ENCODE data around the gene REST. TPM values are rescaled to one million over a fixed set of nuclear protein-coding genes. Genes with fewer than 3 reads are reported as not detected.

REST gene
- total RNA-seq, 3 donors from 2014 or later (not counting 1 experiment from before 2014, with no cell fraction given): 52.1 to 71.3 (median 67.6) TPM

DNA sequence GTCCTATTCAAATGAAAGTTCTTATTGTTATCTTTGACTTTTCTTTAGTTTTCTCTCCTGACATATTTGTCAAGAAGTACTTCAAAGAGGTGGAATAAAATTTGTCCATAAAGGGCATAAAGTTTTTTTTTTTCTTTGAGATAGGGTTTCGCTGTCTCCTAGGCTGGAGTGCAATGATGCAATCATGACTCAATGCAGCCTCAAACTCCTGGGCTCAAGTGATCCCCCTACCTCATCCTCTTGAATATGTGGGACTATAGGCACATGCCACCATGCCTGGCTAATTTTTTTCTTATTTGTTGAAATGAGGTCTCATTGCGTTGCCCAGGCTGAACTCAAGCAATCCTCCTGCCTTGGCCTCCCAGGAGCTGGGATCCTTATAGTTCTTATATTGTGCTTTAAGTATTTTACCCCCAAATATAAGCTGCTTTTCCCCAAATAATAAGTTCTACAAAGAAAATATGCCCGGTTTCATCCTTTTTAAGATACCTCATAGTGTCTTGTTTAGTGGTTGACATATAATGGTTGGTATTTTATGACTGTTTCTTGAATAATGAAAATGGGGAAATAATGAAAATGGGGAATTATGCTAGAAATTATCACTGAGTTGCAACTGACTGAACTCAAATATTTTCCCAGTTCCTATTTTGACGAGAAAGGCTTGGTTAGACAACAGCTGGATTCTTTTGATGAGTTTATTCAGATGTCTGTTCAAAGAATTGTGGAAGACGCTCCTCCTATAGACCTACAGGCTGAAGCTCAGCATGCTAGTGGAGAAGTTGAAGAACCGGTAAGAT, 82.6 kb downstream of the REST start:
- TF ChIP-seq, protein P1, sequence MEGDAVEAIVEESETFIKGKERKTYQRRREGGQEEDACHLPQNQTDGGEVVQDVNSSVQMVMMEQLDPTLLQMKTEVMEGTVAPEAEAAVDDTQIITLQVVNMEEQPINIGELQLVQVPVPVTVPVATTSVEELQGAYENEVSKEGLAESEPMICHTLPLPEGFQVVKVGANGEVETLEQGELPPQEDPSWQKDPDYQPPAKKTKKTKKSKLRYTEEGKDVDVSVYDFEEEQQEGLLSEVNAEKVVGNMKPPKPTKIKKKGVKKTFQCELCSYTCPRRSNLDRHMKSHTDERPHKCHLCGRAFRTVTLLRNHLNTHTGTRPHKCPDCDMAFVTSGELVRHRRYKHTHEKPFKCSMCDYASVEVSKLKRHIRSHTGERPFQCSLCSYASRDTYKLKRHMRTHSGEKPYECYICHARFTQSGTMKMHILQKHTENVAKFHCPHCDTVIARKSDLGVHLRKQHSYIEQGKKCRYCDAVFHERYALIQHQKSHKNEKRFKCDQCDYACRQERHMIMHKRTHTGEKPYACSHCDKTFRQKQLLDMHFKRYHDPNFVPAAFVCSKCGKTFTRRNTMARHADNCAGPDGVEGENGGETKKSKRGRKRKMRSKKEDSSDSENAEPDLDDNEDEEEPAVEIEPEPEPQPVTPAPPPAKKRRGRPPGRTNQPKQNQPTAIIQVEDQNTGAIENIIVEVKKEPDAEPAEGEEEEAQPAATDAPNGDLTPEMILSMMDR (IDR thresholded peaks at IDR 0.05): no peak
- 100% methylated on average over 3 of the region's 6 CpGs for WGBS (ENCODE audit: insufficient coverage)
- DNase-seq: no peak
- no peak overlapping the region for H3K4me3 Mint-ChIP-seq
- no peaks in the 10 kb centered on the region for H3K27me3 ChIP-seq (ENCODE audit: control insufficient read depth, insufficient read depth, low read length)
- no peaks in the 10 kb centered on the region for H3K27me3 Mint-ChIP-seq (ENCODE audit: low read depth in 2 of 2)
- H3K4me3 ChIP-seq (ENCODE audit: low read length): no peak overlapping the region
- intact Hi-C loops (cut with micrococcal nuclease): no loop called here
- no peaks in the 10 kb centered on the region for H3K9me3 Mint-ChIP-seq
- no peak overlapping the region for H3K27ac ChIP-seq (ENCODE audit: low read length)
- peaks cover 82% of the 10 kb centered on the region for H3K36me3 ChIP-seq (ENCODE audit: control insufficient read depth, insufficient read depth, low read length)
- H3K9me3 ChIP-seq (ENCODE audit: control insufficient read depth, insufficient read depth, low read length): no peaks in the 10 kb centered on the region
- H3K4me1 ChIP-seq (ENCODE audit: control insufficient read depth, insufficient read depth, low read length): no peaks in the 10 kb centered on the region
- ATAC-seq: no peak
- H3K27ac Mint-ChIP-seq: peak overlapping the region; percentile 39 to 69
- peaks cover 29 to 38% of the 10 kb centered on the region in 2 donors for H3K4me1 Mint-ChIP-seq
- peaks cover 14% of the 10 kb centered on the region for H3K36me3 Mint-ChIP-seq

DNA sequence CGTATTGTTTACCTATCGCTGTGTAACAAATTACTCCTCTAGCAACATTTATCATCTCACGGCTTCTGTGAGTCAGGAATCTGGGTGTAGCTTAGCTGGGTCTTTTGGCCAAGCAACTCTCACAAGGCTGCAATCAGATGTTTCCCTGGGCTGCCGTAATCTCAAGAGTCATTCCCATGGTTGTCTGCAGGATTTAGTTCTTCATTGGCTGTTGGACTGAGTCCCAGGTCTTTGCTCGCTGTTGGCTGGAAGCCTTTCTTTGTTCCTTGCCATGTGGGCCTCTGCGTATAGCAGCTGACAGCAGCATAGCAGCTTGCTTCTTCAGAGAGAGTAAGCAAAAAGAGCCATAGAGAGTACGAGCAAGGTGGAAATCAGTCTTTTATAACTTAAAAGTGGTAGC, 87.8 kb downstream of the REST start:
- WGBS (ENCODE audit: insufficient coverage): 96% methylated on average over 5 of the region's 7 CpGs
- Histone ChIP-seq H3K36me3 (ENCODE audit: control insufficient read depth, insufficient read depth, low read length) (peaks cover 75% of the 10 kb centered on the region), H3K27ac (ENCODE audit: low read length) (no peak overlapping the region), H3K4me3 (ENCODE audit: low read length) (no peak overlapping the region), H3K4me1 (ENCODE audit: control insufficient read depth, insufficient read depth, low read length) (no peaks in the 10 kb centered on the region), H3K9me3 (ENCODE audit: control insufficient read depth, insufficient read depth, low read length) (no peaks in the 10 kb centered on the region), H3K27me3 (ENCODE audit: control insufficient read depth, insufficient read depth, low read length) (no peaks in the 10 kb centered on the region)
- TF ChIP-seq, protein P1 (IDR thresholded peaks at IDR 0.05): no peak
- intact Hi-C loops (cut with micrococcal nuclease): no loop called here
- no peak overlapping the region for H3K4me3 Mint-ChIP-seq
- peaks cover 27% of the 10 kb centered on the region for H3K36me3 Mint-ChIP-seq
- DNase-seq: no peak
- peaks cover 28 to 36% of the 10 kb centered on the region in 2 donors for H3K4me1 Mint-ChIP-seq
- H3K27ac Mint-ChIP-seq: no peak overlapping the region
- no peaks in the 10 kb centered on the region for H3K27me3 Mint-ChIP-seq (ENCODE audit: low read depth in 2 of 2)
- H3K9me3 Mint-ChIP-seq: no peaks in the 10 kb centered on the region
- no peak for ATAC-seq

DNA sequence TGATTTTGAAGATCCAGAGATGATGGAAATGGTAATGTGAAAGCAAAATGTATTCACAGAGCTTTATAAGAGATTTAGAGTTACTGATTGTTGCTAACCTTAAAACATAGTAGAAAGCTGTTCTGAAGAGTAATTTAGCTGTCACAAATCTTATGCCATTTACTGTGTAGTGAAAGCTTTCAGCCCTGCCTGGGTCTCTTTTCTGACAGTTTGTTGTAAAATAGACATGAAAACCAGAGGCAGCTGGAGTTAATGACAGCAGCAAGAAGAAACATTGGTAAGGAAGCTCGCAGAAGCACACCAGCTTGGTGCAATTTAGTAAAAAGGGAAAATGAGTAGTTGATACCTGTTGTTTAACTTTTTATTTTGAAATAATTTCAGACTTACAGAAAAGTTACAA, 92.1 kb downstream of the REST start:
- Mint-ChIP-seq H3K27me3 (ENCODE audit: low read depth in 2 of 2) (no peaks in the 10 kb centered on the region), H3K4me3 (no peak overlapping the region), H3K36me3 (peaks cover 24% of the 10 kb centered on the region), H3K4me1 (peaks cover 13 to 26% of the 10 kb centered on the region in 2 donors), H3K9me3 (no peaks in the 10 kb centered on the region), H3K27ac (no peak overlapping the region)
- 94% methylated on average over 1 of the region's 1 CpG for WGBS (ENCODE audit: insufficient coverage)
- DNase-seq: no peak
- intact Hi-C loops (cut with micrococcal nuclease): no loop called here
- Histone ChIP-seq H3K9me3 (ENCODE audit: control insufficient read depth, insufficient read depth, low read length) (no peaks in the 10 kb centered on the region), H3K27me3 (ENCODE audit: control insufficient read depth, insufficient read depth, low read length) (no peaks in the 10 kb centered on the region), H3K36me3 (ENCODE audit: control insufficient read depth, insufficient read depth, low read length) (peaks cover 70% of the 10 kb centered on the region), H3K4me1 (ENCODE audit: control insufficient read depth, insufficient read depth, low read length) (no peaks in the 10 kb centered on the region), H3K4me3 (ENCODE audit: low read length) (no peak overlapping the region), H3K27ac (ENCODE audit: low read length) (no peak overlapping the region)
- TF ChIP-seq, protein P1 (IDR thresholded peaks at IDR 0.05): no peak
- ATAC-seq: no peak
